Measurements from ENCODE around the gene PI3. TPM values are rescaled to one million over a fixed set of nuclear protein-coding genes. Genes with fewer than 3 reads are reported as not detected.

PI3 gene
- total RNA-seq, 1 experiment from 2014 or later = 3.7 TPM

DNA sequence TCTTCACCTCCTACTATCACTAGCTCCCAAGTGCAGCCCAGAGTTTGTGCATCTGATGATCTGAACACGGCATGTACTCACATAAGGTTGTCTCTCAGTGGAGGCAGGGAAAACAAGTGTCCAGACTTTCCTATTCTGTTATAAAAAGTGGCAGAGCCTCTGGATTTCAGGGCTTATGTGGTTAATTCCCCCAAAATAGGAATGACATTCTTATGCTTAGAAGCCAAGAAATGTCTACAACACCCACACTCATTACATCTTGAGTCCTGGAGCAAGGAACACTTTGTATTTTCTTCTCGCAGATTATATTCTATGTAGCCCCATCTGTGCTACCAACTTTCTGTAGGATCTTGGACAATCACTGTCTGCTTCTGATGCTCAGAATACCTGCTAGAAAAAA, 18.6 kb downstream of the PI3 start:
- H3K9me3 Mint-ChIP-seq (ENCODE audit: unreplicated experiment) = no peaks in the 10 kb centered on the region
- no peak overlapping the region for H3K4me3 ChIP-seq (ENCODE audit: low read depth, low read length)
- H3K4me1 ChIP-seq = no peaks in the 10 kb centered on the region
- no peaks in the 10 kb centered on the region for H3K9me3 ChIP-seq
- no peaks in the 10 kb centered on the region for H3K36me3 ChIP-seq (ENCODE audit: control insufficient read depth, insufficient read depth, low read length)
- peaks cover 11% of the 10 kb centered on the region for H3K27me3 Mint-ChIP-seq (ENCODE audit: insufficient read depth, unreplicated experiment)
- BruUV-seq (replicated peaks) = no TSS peak
- TF ChIP-seq, protein P1, sequence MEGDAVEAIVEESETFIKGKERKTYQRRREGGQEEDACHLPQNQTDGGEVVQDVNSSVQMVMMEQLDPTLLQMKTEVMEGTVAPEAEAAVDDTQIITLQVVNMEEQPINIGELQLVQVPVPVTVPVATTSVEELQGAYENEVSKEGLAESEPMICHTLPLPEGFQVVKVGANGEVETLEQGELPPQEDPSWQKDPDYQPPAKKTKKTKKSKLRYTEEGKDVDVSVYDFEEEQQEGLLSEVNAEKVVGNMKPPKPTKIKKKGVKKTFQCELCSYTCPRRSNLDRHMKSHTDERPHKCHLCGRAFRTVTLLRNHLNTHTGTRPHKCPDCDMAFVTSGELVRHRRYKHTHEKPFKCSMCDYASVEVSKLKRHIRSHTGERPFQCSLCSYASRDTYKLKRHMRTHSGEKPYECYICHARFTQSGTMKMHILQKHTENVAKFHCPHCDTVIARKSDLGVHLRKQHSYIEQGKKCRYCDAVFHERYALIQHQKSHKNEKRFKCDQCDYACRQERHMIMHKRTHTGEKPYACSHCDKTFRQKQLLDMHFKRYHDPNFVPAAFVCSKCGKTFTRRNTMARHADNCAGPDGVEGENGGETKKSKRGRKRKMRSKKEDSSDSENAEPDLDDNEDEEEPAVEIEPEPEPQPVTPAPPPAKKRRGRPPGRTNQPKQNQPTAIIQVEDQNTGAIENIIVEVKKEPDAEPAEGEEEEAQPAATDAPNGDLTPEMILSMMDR (IDR thresholded peaks at IDR 0.05; ENCODE audit: insufficient read depth in 1 of 2, low read depth in 1 of 2, low read length in 1 of 2, severe bottlenecking in 1 of 2, unreplicated experiment in 1 of 2) = no peak
- no peak for DNase-seq
- POLR2A ChIA-PET = no interaction called here
- H3K4me1 Mint-ChIP-seq (ENCODE audit: low read depth, unreplicated experiment) = no peaks in the 10 kb centered on the region
- intact Hi-C loops (cut with micrococcal nuclease; ENCODE audit: unreplicated experiment) = no loop called here
- no peak overlapping the region for H3K4me3 Mint-ChIP-seq (ENCODE audit: unreplicated experiment)
- CTCF ChIA-PET = no interaction called here
- no peak overlapping the region for H3K27ac Mint-ChIP-seq (ENCODE audit: unreplicated experiment)
- H3K27me3 ChIP-seq (replicated peaks; ENCODE audit: control insufficient read depth, insufficient read depth, low read length) = peaks cover 2% of the 10 kb centered on the region
- no peaks in the 10 kb centered on the region for H3K36me3 Mint-ChIP-seq (ENCODE audit: insufficient read depth, unreplicated experiment)

DNA sequence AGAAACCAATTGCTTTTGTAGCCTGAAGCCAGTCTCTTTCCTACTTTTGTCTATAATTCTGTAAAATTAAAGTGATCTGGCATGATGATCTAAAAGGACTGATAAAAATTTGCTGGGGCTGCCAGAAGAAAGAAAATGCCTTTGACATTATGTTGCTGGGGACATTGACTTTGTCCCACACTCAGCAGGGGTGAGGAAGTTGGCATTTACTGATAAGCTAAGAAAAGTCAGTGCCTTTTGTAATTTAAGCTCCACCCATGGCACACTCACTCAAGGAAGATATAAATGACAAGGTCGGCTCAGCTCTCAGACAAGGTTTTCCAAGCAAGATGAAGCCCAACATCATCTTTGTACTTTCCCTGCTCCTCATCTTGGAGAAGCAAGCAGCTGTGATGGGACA, 32.0 kb downstream of the PI3 start, which contains the start of gene SEMG1:
SEMG1 (plus strand) TSS at position 309 of the 400 bp plus-strand sequence; CDS start at position 330, 21 bp downstream.
- Mint-ChIP-seq H3K4me3 (ENCODE audit: unreplicated experiment) (no peak within 1 kb of the TSS), H3K9me3 (ENCODE audit: unreplicated experiment) (no peaks in the 10 kb centered on the region), H3K27ac (ENCODE audit: unreplicated experiment) (no peak within 1 kb of the TSS), H3K36me3 (ENCODE audit: insufficient read depth, unreplicated experiment) (no peaks in the 10 kb centered on the region), H3K27me3 (ENCODE audit: insufficient read depth, unreplicated experiment) (peaks cover 34% of the 10 kb centered on the region), H3K4me1 (ENCODE audit: low read depth, unreplicated experiment) (no peaks in the 10 kb centered on the region)
- TF ChIP-seq, protein P1 (IDR thresholded peaks at IDR 0.05; ENCODE audit: insufficient read depth in 1 of 2, low read depth in 1 of 2, low read length in 1 of 2, severe bottlenecking in 1 of 2, unreplicated experiment in 1 of 2) = no peak
- ChIA-PET CTCF (interaction anchor here (0.6 kb wide), 1 partner anchor 194 kb away, joined by 3 read pairs; no protein-coding TSS in a partner anchor), POLR2A (no interaction called here)
- H3K36me3 ChIP-seq (ENCODE audit: control insufficient read depth, insufficient read depth, low read length) = no peaks in the 10 kb centered on the region
- H3K27me3 ChIP-seq (replicated peaks; ENCODE audit: control insufficient read depth, insufficient read depth, low read length) = no peaks in the 10 kb centered on the region
- intact Hi-C loops (cut with micrococcal nuclease; ENCODE audit: unreplicated experiment) = no loop called here
- no peak within 1 kb of the TSS for H3K4me3 ChIP-seq (ENCODE audit: low read depth, low read length)
- no peaks in the 10 kb centered on the region for H3K4me1 ChIP-seq
- no TSS peak for BruUV-seq (replicated peaks)
- DNase-seq = no peak
- no peaks in the 10 kb centered on the region for H3K9me3 ChIP-seq

DNA sequence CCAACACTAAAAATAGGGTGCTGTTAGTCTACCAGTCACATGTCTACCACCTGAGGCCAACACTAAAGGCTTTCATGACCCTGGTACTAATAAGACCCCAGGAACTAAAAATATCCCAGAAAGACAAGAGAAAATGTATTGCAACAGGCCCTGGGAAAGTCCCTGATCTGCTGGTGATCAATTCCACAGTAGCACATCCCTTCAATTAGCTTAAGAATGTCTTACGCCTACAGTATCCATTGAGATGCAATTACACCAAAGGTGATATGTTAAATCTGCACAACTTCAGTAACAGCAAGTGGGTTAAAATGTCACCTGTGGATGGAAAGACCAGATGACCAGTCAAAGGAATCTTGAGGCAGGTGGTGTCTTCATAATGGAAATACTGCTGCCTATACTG, 35.2 kb downstream of the PI3 start:
- no TSS peak for BruUV-seq (replicated peaks)
- Mint-ChIP-seq H3K9me3 (ENCODE audit: unreplicated experiment) (no peaks in the 10 kb centered on the region), H3K27ac (ENCODE audit: unreplicated experiment) (no peak overlapping the region), H3K4me3 (ENCODE audit: unreplicated experiment) (no peak overlapping the region), H3K27me3 (ENCODE audit: insufficient read depth, unreplicated experiment) (peaks cover 40% of the 10 kb centered on the region), H3K36me3 (ENCODE audit: insufficient read depth, unreplicated experiment) (no peaks in the 10 kb centered on the region), H3K4me1 (ENCODE audit: low read depth, unreplicated experiment) (no peaks in the 10 kb centered on the region)
- ChIA-PET POLR2A (no interaction called here), CTCF (interaction anchor here (0.5 kb wide), 1 partner anchor 84 kb away, joined by 3 read pairs; no protein-coding TSS in a partner anchor)
- Histone ChIP-seq H3K4me3 (ENCODE audit: low read depth, low read length) (no peak overlapping the region), H3K4me1 (no peaks in the 10 kb centered on the region), H3K36me3 (ENCODE audit: control insufficient read depth, insufficient read depth, low read length) (no peaks in the 10 kb centered on the region), H3K9me3 (no peaks in the 10 kb centered on the region), H3K27me3 (replicated peaks; ENCODE audit: control insufficient read depth, insufficient read depth, low read length) (no peaks in the 10 kb centered on the region)
- intact Hi-C loops (cut with micrococcal nuclease; ENCODE audit: unreplicated experiment) = no loop called here
- DNase-seq = no peak
- TF ChIP-seq, protein P1 (IDR thresholded peaks at IDR 0.05; ENCODE audit: insufficient read depth in 1 of 2, low read depth in 1 of 2, low read length in 1 of 2, severe bottlenecking in 1 of 2, unreplicated experiment in 1 of 2) = no peak
